Calu3 (cell line): ENCODE results near the gene WWOX. TPM values are rescaled to one million over a fixed set of nuclear protein-coding genes. Genes with fewer than 3 reads are reported as not detected.

Experiments used
- BruUV-seq: library from RNA; stranded (reverse); fragments of 400-500 nt; replicated peaks from 2 replicates; lab custom pipeline; 2021; lab: Mats Ljungman, UMichigan
- CTCF ChIA-PET: fragments of 300-600 bp; sonication (Branson Sonifier 250); formaldehyde crosslinking; loops from one replicate; lab custom pipeline; 2022; ENCODE audit warnings: antibody characterized with exemption; lab: Charles Lee
- DNase-seq: peaks from one replicate; pipeline ENCODE4 v3.0.0; 2022
- H3K27ac Mint-ChIP-seq: one replicate; pipeline ENCODE4 v1.8.0; 2022; ENCODE audit warnings: mixed read lengths; ENCODE audit not compliant: unreplicated experiment
- H3K27me3 Mint-ChIP-seq: one replicate; pipeline ENCODE4 v1.8.0; 2022; ENCODE audit warnings: mixed read lengths; ENCODE audit not compliant: unreplicated experiment
- H3K36me3 Mint-ChIP-seq: one replicate; pipeline ENCODE4 v1.8.0; 2022; ENCODE audit warnings: mild to moderate bottlenecking, moderate library complexity, mixed read lengths; ENCODE audit not compliant: insufficient read depth, unreplicated experiment
- H3K4me1 Mint-ChIP-seq: one replicate; pipeline ENCODE4 v1.8.0; 2022; ENCODE audit warnings: mild to moderate bottlenecking, low read depth, mixed read lengths; ENCODE audit not compliant: unreplicated experiment
- H3K4me3 Mint-ChIP-seq: one replicate; pipeline ENCODE4 v1.8.0; 2022; ENCODE audit warnings: mild to moderate bottlenecking, low read depth, moderate library complexity, mixed read lengths; ENCODE audit not compliant: unreplicated experiment
- H3K9me3 Mint-ChIP-seq: one replicate; pipeline ENCODE4 v1.8.0; 2022; ENCODE audit warnings: low read depth, mixed read lengths; ENCODE audit not compliant: unreplicated experiment
- CTCF ChIP-seq: fragments of 200-600 bp; IDR thresholded peaks from one replicate; pipeline ENCODE4 v1.8.0; 2022; ENCODE audit warnings: antibody characterized with exemption; ENCODE audit not compliant: unreplicated experiment
- intact Hi-C: fragments of 100-400 bp; cut with micrococcal nuclease; formaldehyde crosslinking; loops from one replicate; pipeline ENCODE4 v1.10.0; 2022; ENCODE audit not compliant: unreplicated experiment
- total RNA-seq: library from RNA; stranded (reverse); gene quantifications from 2 replicates; pipeline ENCODE4 v1.2.3, GENCODE V29; 2022

Gene WWOX
- total RNA-seq, 1 experiment from 2014 or later: 33.5 TPM

DNA sequence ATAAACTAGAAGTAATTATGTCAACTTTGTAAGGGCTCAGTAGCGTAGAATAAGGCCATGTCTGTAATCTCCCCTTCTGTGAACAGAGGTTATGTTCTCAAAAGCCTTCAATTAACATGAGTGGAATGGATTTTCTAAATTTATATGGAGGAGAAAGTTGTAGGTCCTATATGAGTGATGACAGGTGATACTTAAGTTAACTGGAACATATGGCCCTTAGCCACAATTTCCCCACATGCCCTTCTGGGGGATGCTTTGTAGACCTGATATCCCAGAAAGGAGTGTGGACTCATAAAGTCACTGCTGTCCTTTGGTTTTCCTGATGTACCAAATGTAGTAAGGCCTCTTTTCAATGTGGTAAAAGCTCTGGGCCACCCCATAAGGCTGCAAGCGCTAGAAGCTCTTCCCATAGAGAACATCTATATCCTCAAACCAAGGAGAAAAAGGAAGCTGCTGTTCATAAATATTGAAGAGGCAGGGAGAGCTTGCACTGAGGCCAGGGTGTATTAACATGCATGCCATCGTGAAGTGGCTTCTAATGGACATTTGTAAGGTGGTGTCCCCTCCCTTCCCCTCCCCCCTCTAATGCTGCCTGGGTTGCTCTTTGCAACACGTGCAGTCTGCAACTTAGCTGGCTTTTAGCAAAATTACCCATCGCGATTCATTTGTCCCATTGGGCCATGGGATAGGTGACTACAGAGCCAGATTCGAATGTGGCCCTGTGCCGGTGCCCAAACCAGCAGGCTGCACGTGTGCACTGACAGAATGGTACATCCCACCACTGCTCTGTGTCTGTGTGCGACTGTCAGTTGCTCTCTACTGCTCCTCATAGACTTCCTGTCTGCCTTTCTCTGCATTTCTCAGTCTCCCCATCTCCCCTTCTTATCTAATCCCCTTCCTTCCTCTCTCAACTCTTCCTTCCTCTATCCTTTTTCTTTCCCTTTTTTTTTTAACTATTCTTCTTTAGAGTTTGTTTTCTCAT, 269.0 kb downstream of the WWOX start:
- BruUV-seq: no TSS peak
- TF ChIP-seq CTCF: no peak
- DNase-seq: no peak
- intact Hi-C loops: loop anchor here (5.0 kb wide), 1 partner anchor 36 kb away; no protein-coding TSS in a partner anchor
- H3K27ac Mint-ChIP-seq: no peak overlapping the region
- H3K9me3 Mint-ChIP-seq: peaks cover 4% of the 10 kb centered on the region
- no peaks in the 10 kb centered on the region for H3K27me3 Mint-ChIP-seq
- H3K4me1 Mint-ChIP-seq: no peaks in the 10 kb centered on the region
- CTCF ChIA-PET: no interaction called here
- no peak overlapping the region for H3K4me3 Mint-ChIP-seq
- H3K36me3 Mint-ChIP-seq: no peaks in the 10 kb centered on the region

DNA sequence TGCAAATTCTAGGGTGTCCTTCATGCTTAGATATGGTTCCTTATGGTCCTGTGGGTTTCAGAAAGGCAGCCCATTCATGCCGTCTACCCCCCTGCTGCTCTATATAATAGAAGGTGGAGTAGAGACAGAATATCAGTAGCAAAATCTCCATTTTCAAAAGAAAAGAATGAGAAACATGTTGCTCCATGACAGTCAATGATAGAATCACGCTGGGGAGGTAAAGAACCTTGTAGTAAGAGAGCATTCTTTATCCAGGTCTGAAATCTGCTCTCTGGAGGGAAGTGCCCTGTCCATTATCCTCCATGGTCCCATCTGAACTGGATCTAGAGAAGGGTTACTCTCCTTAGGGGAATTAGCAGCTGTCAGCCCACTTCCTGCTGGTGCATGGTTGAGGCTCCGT, 272.8 kb downstream of the WWOX start:
- BruUV-seq: no TSS peak
- Mint-ChIP-seq H3K27ac (no peak overlapping the region), H3K36me3 (no peaks in the 10 kb centered on the region), H3K9me3 (peaks cover 6% of the 10 kb centered on the region), H3K4me3 (no peak overlapping the region), H3K4me1 (no peaks in the 10 kb centered on the region), H3K27me3 (no peaks in the 10 kb centered on the region)
- CTCF ChIA-PET: no interaction called here
- DNase-seq: no peak
- no peak for TF ChIP-seq CTCF
- intact Hi-C loops: loop anchor here (10.0 kb wide), 1 partner anchor 127 kb away; no protein-coding TSS in a partner anchor

DNA sequence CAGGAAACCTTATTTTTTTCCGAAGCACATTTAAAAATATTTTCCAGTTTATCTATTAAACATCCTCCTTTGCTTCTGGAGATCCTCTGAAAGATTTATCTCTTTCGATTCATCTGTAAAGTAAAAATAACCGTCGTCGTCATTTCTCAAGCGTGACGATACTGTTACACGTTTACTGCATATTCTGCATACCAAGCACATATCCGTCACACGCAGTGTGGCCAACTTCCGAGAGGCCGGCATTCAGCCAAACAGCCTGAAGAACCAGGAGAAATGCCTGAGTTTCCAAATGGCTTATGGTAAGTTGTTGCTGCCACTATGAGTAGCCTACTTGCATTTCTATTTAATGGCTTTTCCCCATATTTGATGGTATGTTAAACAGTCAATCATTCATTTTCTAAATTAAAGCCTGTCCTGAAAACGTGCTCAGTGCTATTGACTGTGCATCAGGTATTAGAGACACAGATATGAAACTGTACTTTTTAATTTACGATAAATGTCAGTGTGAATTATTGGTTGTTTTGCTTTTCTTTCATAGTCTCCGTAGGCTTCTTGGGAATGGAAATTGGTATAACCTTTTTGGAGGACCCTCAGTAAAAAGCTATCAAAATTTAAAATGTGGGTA, 275.7 kb downstream of the WWOX start:
- CTCF ChIA-PET: interaction anchor here (0.7 kb wide), 1 partner anchor 336 kb away, joined by 6 read pairs; no protein-coding TSS in a partner anchor
- peaks cover 8% of the 10 kb centered on the region for H3K9me3 Mint-ChIP-seq

More for the DNA sequence above, 275.7 kb downstream of the WWOX start:
- H3K27ac Mint-ChIP-seq: no peak overlapping the region
- no peaks in the 10 kb centered on the region for H3K27me3 Mint-ChIP-seq
- no peaks in the 10 kb centered on the region for H3K4me1 Mint-ChIP-seq
- no peaks in the 10 kb centered on the region for H3K36me3 Mint-ChIP-seq
- intact Hi-C loops: loop anchor here (10.0 kb wide), 1 partner anchor 130 kb away; no protein-coding TSS in a partner anchor
- no TSS peak for BruUV-seq
- no peak for TF ChIP-seq CTCF
- H3K4me3 Mint-ChIP-seq: no peak overlapping the region
- DNase-seq: no peak
